NCI-H1436 treated with DMSO at 0.1 percent for 48 hours (cell line): Measurements from ENCODE around the gene MT1F.
"Not testable (repeated sequence)": the region's sequence is repeated elsewhere in the genome, so short reads cannot be mapped to it uniquely, and the experiment has no call there.

Source experiments
- DNase-seq: peaks from one replicate; lab custom pipeline; 2025; lab: John Stamatoyannopoulos, UW

MT1F gene

DNA sequence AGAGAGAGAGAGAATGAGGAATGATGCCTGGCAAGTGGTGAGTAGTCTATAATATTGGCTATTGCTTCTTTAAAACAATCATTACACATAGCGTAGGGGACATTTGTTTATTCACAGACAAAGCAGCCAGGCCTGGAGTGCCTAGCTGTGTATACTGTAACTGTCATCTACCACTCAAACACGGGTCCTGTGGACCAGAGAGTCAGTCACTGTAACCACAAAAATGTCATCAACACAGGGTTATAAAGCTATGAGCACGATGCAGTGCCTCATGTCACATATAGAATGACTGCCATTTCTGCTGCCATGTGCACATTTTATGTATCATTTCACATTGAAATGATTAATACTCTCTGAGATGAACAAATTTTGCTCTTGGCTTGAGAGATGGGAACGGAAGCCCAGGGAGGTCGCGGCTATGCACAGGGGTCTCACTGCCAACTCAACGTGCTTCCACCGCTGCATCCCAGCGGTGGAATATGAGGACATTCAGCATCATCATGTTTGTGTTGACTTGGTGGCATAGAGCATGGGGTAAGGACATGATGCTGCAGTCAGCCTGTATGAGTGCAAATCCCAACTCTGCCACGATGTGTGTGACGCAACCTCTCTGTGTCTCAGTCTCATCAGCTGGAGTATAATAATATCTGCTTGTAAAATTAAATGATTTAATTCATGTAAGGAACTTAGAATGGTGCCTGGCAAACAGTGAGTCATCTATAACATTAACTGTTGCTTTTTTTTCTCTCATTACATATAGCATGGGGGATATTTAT lies 15.2 kb downstream of the MT1F start:
- no peak for DNase-seq

- DNase-seq, result no peak
These were observed 16.2 kb downstream of the MT1F start for GRCh38 chr16:56673921-56674320.

DNA sequence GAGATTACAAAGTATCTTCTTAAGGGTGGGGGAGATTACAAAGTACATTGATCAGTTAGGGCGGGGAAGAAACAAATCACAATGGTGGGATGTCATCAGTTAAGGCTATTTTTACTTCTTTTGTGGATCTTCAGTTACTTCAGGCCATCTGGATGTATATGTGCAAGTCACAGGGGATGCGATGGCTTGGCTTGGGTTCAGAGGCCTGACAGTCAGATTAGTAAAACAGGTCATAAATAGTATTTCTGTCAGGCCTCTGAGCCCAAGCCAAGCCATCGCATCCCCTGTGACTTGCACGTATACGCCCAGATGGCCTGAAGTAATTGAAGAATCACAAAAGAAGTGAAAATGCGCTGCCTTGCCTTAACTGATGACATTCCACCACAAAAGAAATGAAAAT lies 16.8 kb downstream of the MT1F start:
- DNase-seq, result not testable (repeated sequence)

- DNase-seq, result no peak
These were observed 18.0 kb downstream of the MT1F start for GRCh38 chr16:56675685-56676210.

DNA sequence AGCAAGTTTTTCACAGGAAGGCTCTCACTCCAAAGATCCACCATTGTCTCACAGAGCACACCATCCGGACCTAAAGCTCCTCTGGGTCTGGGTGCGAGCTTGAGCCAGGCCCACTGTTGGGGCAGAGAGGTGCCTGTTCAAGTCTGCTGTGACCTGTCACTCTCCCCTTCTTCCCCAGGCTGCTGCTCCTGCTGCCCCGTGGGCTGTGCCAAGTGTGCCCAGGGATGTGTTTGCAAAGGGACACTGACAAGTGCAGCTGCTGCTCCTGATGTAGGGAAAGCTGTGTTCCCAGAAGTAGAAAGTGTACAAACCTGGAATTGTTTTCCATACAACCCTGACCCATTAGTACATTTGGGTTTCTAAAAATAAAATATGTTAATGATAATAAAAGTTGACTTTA lies 19.7 kb downstream of the MT1F start:
- no peak for DNase-seq

GRCh38 chr16:56679078-56679730 lies 21.4 kb downstream of the MT1F start:
- DNase-seq, result no peak

DNA sequence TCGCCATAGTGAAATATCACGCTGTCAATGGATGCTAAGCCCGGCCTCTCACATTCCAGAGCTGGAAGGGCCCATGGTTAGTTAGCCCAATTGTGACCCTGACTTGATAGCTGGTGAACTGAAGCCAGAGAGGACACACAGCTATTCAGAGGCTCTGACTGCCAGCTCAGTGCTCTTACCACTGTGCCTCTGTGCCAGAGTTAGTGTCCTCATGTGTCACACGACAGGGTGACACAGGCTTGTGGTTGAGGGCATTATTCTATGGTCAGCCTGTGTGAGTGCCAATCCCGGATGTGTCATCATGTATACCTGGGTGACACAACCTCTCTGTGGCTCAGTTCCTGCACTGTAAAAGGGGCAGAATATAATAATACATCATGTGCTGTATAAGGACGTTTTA lies 22.1 kb downstream of the MT1F start:
- DNase-seq, result no peak

- no peak for DNase-seq
These were observed 24.4 kb downstream of the MT1F start, which contains the start of gene MT1X for GRCh38 chr16:56681939-56682702. Gene MT1X, plus strand, starts transcription at chr16:56682470. Its CDS starts 71 bp downstream, at chr16:56682541.

DNA sequence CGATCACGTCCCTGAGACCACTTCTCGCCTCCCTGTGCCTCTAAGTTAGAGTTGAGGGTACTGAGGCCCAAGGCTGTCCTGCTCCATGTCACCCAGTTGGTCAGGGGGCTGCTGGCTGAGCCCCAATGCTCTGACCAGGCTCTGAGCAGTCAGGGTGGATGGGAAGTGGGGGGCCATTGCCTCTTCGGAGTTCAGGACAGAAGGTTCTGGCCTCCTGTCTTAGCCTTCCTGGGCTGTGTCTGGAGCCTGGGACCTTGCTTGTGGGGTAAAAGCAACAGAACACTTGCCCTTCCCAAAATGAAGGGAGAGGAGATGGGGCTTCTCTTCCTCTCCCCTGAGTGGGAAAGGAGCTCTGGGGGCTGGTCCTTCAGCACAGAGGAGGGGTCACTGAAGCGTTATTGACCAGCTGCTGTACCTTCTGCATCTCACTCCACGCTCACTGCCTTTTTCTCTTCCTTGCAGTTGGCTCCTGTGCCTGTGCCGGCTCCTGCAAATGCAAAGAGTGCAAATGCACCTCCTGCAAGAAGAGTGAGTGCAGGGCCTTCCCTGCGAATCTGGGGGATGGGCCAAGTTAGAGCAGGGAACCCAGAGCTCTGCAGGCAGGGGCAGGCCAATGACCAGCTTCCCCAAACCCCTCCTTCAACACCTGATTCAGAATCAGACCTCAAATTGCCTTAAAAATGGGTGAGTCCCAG lies 25.1 kb downstream of the MT1F start:
- no peak for DNase-seq

GRCh38 chr16:56683424-56684172 lies 25.8 kb downstream of the MT1F start:
- no peak for DNase-seq

DNA sequence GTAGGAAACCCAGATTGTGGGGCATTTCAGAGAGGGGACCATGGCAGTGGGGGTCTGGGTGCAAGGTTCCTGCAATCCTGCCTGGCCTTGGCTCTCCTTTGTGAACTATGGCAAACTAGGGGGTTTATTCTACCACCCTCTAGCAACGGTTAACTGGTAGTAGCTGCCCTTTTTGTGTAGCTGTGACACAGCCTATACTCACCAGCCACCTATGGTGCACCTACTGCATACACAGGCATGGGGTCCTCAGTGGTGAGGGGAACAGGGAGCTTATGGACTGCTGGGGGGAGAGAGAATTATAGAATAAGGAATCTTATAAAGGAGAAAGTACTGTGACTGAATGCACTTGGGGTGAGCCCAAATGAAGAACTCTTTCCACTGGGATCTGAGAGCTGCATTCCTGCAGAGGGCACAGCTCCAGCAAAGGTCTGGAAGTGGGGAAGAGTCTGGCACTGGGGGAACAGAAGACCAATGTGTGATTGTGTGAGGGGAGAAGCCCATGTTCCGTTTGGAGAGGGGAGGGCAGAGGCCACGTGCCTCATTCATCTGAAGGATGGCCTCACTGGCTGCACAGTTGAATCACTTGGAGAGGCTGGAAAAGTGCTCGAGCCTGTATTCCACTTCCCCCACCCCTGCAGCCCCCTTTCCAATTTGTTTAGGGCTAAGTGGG lies 26.6 kb downstream of the MT1F start:
- no peak for DNase-seq

DNA sequence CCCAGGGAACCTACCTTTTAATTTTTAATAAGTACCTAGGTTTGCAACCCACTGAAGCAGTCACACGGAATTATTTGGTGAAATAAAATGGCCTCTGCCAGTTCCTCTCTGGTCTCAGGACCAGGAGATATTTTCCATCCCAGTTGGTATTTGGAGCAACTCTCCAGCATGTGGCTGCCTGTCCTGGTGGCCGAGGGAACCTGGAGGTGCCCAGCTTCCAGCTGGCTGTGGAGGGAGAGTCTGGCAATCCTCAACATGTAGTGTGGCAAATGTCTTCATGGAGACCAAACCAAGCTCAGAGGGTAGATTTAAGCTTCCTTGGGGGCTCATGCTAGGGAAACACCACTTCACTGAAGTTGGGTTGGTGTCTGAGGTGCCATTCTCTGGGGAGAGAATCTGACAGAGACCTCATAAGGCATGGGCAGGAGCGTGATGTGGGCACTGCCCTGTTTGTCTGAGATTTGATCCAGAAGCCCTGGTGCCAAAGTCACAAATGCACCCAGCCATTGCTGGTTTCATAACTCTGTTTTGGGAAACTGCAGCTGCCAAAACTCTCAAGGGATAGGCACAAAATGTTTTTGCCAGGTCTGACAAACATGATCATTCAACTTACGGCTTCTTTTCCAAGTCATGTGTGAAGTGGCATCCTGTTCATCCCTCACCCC lies 27.3 kb downstream of the MT1F start:
- DNase-seq, result no peak

DNA sequence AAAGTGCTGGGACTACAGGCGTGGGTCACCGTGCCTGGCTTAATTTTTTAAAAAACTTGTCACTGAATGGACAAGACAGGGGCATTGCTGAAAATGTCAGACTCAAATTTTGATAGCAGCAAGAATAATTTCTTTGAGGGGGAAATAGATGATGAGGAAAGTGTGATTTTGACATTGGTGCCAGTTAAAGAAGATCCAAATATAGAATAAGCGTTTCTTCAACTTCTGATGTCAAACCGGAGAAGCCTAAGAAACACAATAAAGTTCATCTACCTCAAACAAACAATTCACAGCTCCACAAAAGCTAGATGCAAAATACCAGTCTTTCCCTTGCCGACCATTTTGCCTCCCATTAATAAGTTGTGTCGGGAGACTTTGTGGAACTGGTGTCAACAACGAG lies 29.0 kb downstream of the MT1F start:
- no peak for DNase-seq

GRCh38 chr16:56688762-56689161 lies 31.0 kb downstream of the MT1F start:
- DNase-seq, result no peak

GRCh38 chr16:56689171-56689570 lies 31.4 kb downstream of the MT1F start:
- DNase-seq, result no peak

DNA sequence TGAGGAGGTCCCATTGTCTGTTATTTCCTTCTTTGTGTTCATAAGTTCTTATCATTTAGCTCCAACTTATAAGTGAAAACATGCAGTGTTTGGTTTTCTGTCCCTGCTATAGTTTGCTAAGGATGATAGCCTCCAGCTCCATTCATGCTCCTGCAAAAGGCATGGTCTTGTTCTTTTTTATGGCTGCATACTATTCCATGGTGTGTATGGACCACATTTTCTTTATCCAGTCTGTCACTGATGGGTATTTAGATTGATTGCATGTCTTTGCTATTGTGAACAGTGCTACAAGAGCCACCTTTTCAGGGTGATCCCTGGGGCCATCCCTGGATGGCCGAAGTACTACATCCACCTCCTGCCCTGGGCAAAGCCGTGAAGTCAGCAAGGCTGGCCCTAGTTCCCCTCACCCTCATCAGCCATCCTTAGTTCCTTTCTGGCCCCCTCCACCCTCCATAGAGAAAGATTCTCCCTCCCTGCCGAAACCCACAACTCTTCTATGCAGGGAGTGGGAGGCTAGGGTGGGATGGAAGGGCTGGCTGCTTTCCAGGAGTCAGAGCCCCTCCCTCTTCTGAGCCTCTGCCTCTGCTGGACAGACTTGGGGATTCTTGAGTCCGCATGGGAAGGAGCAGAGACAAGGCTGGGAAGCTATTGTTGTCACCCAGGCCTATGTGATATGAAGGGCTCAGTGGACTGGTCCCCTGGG lies 32.8 kb downstream of the MT1F start:
- no peak for DNase-seq

DNA sequence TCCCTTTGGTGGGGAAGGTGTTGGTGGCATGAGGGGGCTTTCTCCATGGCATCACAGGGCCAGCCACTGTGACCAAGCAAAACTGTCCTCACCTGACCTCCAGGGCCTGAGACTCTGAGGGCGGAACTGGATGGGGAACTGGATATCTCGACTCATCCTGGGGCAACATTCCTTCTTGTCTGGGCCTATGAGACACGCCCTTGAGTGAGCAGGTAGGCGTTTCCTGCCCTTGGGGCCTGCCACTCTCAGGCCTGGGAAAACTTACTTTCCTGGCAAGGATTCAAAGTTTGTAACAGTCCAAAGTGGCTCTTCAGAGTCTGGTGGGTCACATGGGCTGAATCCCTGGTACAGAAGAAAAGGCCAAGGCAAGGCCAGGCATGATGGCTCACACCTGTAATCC lies 34.1 kb downstream of the MT1F start:
- DNase-seq, result no peak

DNA sequence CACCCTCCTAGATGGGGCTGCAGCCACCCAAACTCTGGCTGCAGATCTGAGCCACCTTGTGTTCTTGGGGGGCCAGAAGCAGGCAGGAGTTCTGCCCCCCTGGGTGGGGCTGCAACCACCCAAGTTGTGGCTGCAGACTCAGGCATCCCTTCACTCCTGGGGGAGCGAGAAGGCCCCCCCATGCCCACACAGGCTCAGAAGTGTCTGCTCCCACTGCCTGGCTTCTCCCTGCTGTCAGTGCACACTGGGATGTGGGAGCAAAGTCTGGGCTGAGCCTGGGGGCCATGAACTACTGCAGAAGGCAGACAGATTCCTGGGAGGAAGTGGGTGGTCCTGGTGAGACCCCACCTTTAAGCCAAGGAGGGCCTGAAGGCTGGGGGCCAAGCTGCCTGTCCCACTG lies 37.5 kb downstream of the MT1F start:
- DNase-seq, result no peak

- no peak for DNase-seq
These were observed 39.8 kb downstream of the MT1F start for GRCh38 chr16:56697456-56698155.
